ENCODE results near the gene GPR142. TPM values are rescaled to one million over a fixed set of nuclear protein-coding genes. Genes with fewer than 3 reads are reported as not detected.

GPR142 gene
- not detected for total RNA-seq

- DNase-seq (ENCODE audit: low spot score in 2 of 2), result no peak
- 79 to 86% methylated on average over 5 of the region's 5 CpGs for WGBS, 2 donors
- intact Hi-C loops (cut with DNase I; ENCODE audit: low total_unique reads), result loop anchor here (10.0 kb wide), 1 partner anchor 152 kb away; the partner anchor contains the start of gene TTYH2
- H3K4me3 ChIP-seq (ENCODE audit: low read depth, poor library complexity, severe bottlenecking), result no peak within 1 kb of the TSS
- no peak for TF ChIP-seq CTCF (IDR thresholded peaks at IDR 0.05)
- no peak for TF ChIP-seq POLR2A (IDR thresholded peaks at IDR 0.05)
These were observed at the start of gene GPR142 for GRCh38 chr17:74367206-74367605. Gene GPR142, plus strand, starts transcription at chr17:74367506. Its CDS starts 2,035 bp downstream, at chr17:74369541.

- no peak overlapping the region for H3K4me3 ChIP-seq (ENCODE audit: low read depth, poor library complexity, severe bottlenecking)
- 81 to 94% methylated on average over 10 of the region's 10 CpGs for WGBS, 2 donors
- no peak for DNase-seq (ENCODE audit: low spot score in 2 of 2)
- intact Hi-C loops (cut with DNase I; ENCODE audit: low total_unique reads), result loop anchor here (2.0 kb wide), 1 partner anchor 40 kb away; no protein-coding TSS in a partner anchor
- TF ChIP-seq CTCF (IDR thresholded peaks at IDR 0.05) (no peak), POLR2A (IDR thresholded peaks at IDR 0.05) (no peak)
These were observed 48.9 kb upstream of the GPR142 start for GRCh38 chr17:74318391-74318790.

GRCh38 chr17:74324521-74324920, 42.8 kb upstream of the GPR142 start:
- WGBS, 2 donors, result 86 to 92% methylated on average over 6 of the region's 6 CpGs
- TF ChIP-seq CTCF (IDR thresholded peaks at IDR 0.05) (no peak), POLR2A (IDR thresholded peaks at IDR 0.05) (no peak)

GRCh38 chr17:74325376-74325742, 41.9 kb upstream of the GPR142 start:
- H3K4me3 ChIP-seq (ENCODE audit: low read depth, poor library complexity, severe bottlenecking), result no peak overlapping the region
- no peak for DNase-seq (ENCODE audit: low spot score in 2 of 2)
- intact Hi-C loops (cut with DNase I; ENCODE audit: low total_unique reads), result no loop called here
- TF ChIP-seq POLR2A (IDR thresholded peaks at IDR 0.05) (no peak), CTCF (IDR thresholded peaks at IDR 0.05) (no peak)
- 21 to 29% methylated on average over 9 to 11 of the region's 11 CpGs for WGBS, 2 donors

More at GRCh38 chr17:74324521-74324920, 42.8 kb upstream of the GPR142 start:
- DNase-seq (ENCODE audit: low spot score in 2 of 2), result no peak
- no peak overlapping the region for H3K4me3 ChIP-seq (ENCODE audit: low read depth, poor library complexity, severe bottlenecking)
- intact Hi-C loops (cut with DNase I; ENCODE audit: low total_unique reads), result no loop called here

GRCh38 chr17:74325743-74326379, 41.4 kb upstream of the GPR142 start, which contains the start of gene KIF19:
Gene KIF19, plus strand, starts transcription at chr17:74326226. Its CDS starts 124 bp downstream, at chr17:74326350.
- DNase-seq (ENCODE audit: low spot score in 2 of 2), result no peak
- 6 to 12% methylated on average over 6 to 23 of the region's 73 CpGs for WGBS, 2 donors
- TF ChIP-seq CTCF (IDR thresholded peaks at IDR 0.05), result no peak
- TF ChIP-seq POLR2A (IDR thresholded peaks at IDR 0.05), result no peak
- H3K4me3 ChIP-seq (ENCODE audit: low read depth, poor library complexity, severe bottlenecking), result no peak within 1 kb of the TSS
- intact Hi-C loops (cut with DNase I; ENCODE audit: low total_unique reads), result no loop called here

- H3K4me3 ChIP-seq (ENCODE audit: low read depth, poor library complexity, severe bottlenecking), result no peak overlapping the region
- intact Hi-C loops (cut with DNase I; ENCODE audit: low total_unique reads), result no loop called here
- no peak for DNase-seq (ENCODE audit: low spot score in 2 of 2)
- TF ChIP-seq POLR2A (IDR thresholded peaks at IDR 0.05), result no peak
- TF ChIP-seq CTCF (IDR thresholded peaks at IDR 0.05), result no peak
- 22 to 29% methylated on average over 10 of the region's 10 CpGs for WGBS, 2 donors
These were observed 40.8 kb upstream of the GPR142 start for GRCh38 chr17:74326506-74326905.

Measured in lower leg skin (tissue), 4 donors.